ENCODE data around the gene SFTPA2.
"Not testable (repeated sequence)": the region's sequence is repeated elsewhere in the genome, so short reads cannot be mapped to it uniquely, and the experiment has no call there.

The SFTPA2 gene

GRCh38 chr10:79560160-79560709 is at the start of gene SFTPA2:
SFTPA2 (minus strand) TSS chr10:79560407; CDS start chr10:79559483, 924 bp downstream.
- no peak for DNase-seq (ENCODE audit: insufficient read length, low spot score)
- no peak for FAIRE-seq

- DNase-seq (ENCODE audit: insufficient read length, low spot score) (peak; percentile 20), FAIRE-seq (no peak)
Measured at GRCh38 chr10:79608505-79609375, 48.5 kb upstream of the SFTPA2 start.

GRCh38 chr10:79605308-79605707 is 45.1 kb upstream of the SFTPA2 start:
- FAIRE-seq (no peak), DNase-seq (ENCODE audit: insufficient read length, low spot score) (no peak)

GRCh38 chr10:79604294-79604693 is 44.1 kb upstream of the SFTPA2 start:
- no peak for FAIRE-seq
- DNase-seq (ENCODE audit: insufficient read length, low spot score), result no peak

GRCh38 chr10:79602953-79603352 is 42.7 kb upstream of the SFTPA2 start:
- no peak for DNase-seq (ENCODE audit: insufficient read length, low spot score)
- no peak for FAIRE-seq

GRCh38 chr10:79601939-79602338 is 41.7 kb upstream of the SFTPA2 start:
- DNase-seq (ENCODE audit: insufficient read length, low spot score) (no peak), FAIRE-seq (peak; percentile 84)

GRCh38 chr10:79599644-79600043 is 39.4 kb upstream of the SFTPA2 start:
- FAIRE-seq; DNase-seq (ENCODE audit: insufficient read length, low spot score): not testable (repeated sequence)

GRCh38 chr10:79595510-79595909 is 35.3 kb upstream of the SFTPA2 start:
- no peak for FAIRE-seq
- DNase-seq (ENCODE audit: insufficient read length, low spot score), result no peak

- FAIRE-seq; DNase-seq (ENCODE audit: insufficient read length, low spot score): not testable (repeated sequence)
Measured at GRCh38 chr10:79594565-79594964, 34.4 kb upstream of the SFTPA2 start.

GRCh38 chr10:79593377-79593776 is 33.2 kb upstream of the SFTPA2 start:
- DNase-seq (ENCODE audit: insufficient read length, low spot score) (no peak), FAIRE-seq (no peak)

GRCh38 chr10:79588800-79589199 is 28.6 kb upstream of the SFTPA2 start:
- DNase-seq (ENCODE audit: insufficient read length, low spot score) (no peak), FAIRE-seq (no peak)

GRCh38 chr10:79586933-79587332 is 26.7 kb upstream of the SFTPA2 start:
- no peak for FAIRE-seq
- DNase-seq (ENCODE audit: insufficient read length, low spot score), result no peak

- no peak for DNase-seq (ENCODE audit: insufficient read length, low spot score)
- FAIRE-seq, result no peak
Measured at GRCh38 chr10:79585870-79586527, 25.8 kb upstream of the SFTPA2 start.

- DNase-seq (ENCODE audit: insufficient read length, low spot score) (no peak), FAIRE-seq (no peak)
Measured at GRCh38 chr10:79583488-79584024, 23.3 kb upstream of the SFTPA2 start.

GRCh38 chr10:79582954-79583353 is 22.7 kb upstream of the SFTPA2 start:
- FAIRE-seq; DNase-seq (ENCODE audit: insufficient read length, low spot score): not testable (repeated sequence)

- DNase-seq (ENCODE audit: insufficient read length, low spot score) (no peak), FAIRE-seq (no peak)
Measured at GRCh38 chr10:79582096-79582495, 21.9 kb upstream of the SFTPA2 start.

GRCh38 chr10:79581044-79581443 is 20.8 kb upstream of the SFTPA2 start:
- FAIRE-seq (no peak), DNase-seq (ENCODE audit: insufficient read length, low spot score) (no peak)

GRCh38 chr10:79579361-79579760 is 19.2 kb upstream of the SFTPA2 start:
- FAIRE-seq, result no peak
- no peak for DNase-seq (ENCODE audit: insufficient read length, low spot score)

- not testable (repeated sequence) for FAIRE-seq; DNase-seq (ENCODE audit: insufficient read length, low spot score)
Measured at GRCh38 chr10:79570624-79571023, 10.4 kb upstream of the SFTPA2 start.

GRCh38 chr10:79563426-79563825 is 3.2 kb upstream of the SFTPA2 start:
- FAIRE-seq, result no peak
- no peak for DNase-seq (ENCODE audit: insufficient read length, low spot score)

- DNase-seq (ENCODE audit: insufficient read length, low spot score) (peak; percentile 28), FAIRE-seq (peak; percentile 71)
Measured at GRCh38 chr10:79562135-79562756, 2.0 kb upstream of the SFTPA2 start.
